ENCODE measurements around the gene CD80. TPM values are rescaled to one million over a fixed set of nuclear protein-coding genes. Genes with fewer than 3 reads are reported as not detected.

The CD80 gene
- polyA plus RNA-seq, 1 donor (not counting 4 experiments of a cell fraction or from before 2014, with no cell fraction given), result not detected

DNA sequence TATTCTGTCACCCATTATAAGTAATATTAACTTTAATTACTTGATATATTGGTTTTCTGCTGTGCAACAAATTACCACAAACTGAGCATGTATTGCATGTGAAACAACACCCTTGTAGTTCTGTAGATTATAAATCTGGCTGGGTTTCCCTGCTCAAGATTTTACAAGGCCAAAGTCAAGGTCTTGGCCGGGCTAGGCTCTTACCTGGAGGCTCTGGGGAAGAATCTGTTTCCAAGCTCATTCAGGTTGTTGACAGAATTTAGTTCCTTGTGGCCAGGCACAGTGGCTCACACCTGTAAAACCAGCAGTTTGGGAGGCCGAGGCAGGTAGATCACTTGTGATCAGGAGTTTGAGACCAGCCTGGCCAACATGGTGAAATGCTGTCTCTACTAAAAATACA is 44.8 kb downstream of the CD80 start:
- H3K36me3 ChIP-seq (ENCODE audit: control insufficient read depth in 2 of 2, extremely low read depth in 1 of 2, insufficient read depth in 2 of 2, low read length in 2 of 2), result peaks cover 14 to 21% of the 10 kb centered on the region in 2 experiments
- DNase-seq (ENCODE audit: low read depth, low spot score) (no peak), FAIRE-seq (no peak)
- no peaks in the 10 kb centered on the region for H3K27me3 ChIP-seq (ENCODE audit: control insufficient read depth, extremely low read depth, insufficient read depth, low read length)
- H3K79me2 ChIP-seq (ENCODE audit: control insufficient read depth, insufficient read depth, low read length), result no peaks in the 10 kb centered on the region
- dilution Hi-C loops (cut with MboI; ENCODE audit: extremely low pct_ligation_motif_present, low sequenced_read_pairs), result no loop called here
- H3K9ac ChIP-seq (ENCODE audit: control insufficient read depth, extremely low read depth, insufficient read depth, low read length), result no peak overlapping the region
- no peaks in the 10 kb centered on the region for H4K20me1 ChIP-seq (ENCODE audit: control insufficient read depth, extremely low read depth, insufficient read depth, low read length)
- H3K4me2 ChIP-seq (ENCODE audit: control insufficient read depth, extremely low read depth, insufficient read depth, low read depth, low read length), result no peak overlapping the region
- H3K4me3 ChIP-seq (ENCODE audit: control insufficient read depth in 2 of 3, extremely low read depth in 1 of 3, insufficient read depth in 2 of 3, low read depth in 1 of 3, low read length in 3 of 3), result no peak overlapping the region
- H3K9me1 ChIP-seq (ENCODE audit: control insufficient read depth, extremely low read depth, insufficient read depth, low read length), result no peaks in the 10 kb centered on the region
- H3K4me1 ChIP-seq (ENCODE audit: control insufficient read depth, extremely low read depth, insufficient read depth, low read length), result no peaks in the 10 kb centered on the region
- no peak overlapping the region for H3K27ac ChIP-seq (ENCODE audit: control insufficient read depth, insufficient read depth, low read length)
- no peak overlapping the region for H2AFZ ChIP-seq (ENCODE audit: control insufficient read depth, low read length)
- no peaks in the 10 kb centered on the region for H3K9me3 ChIP-seq (ENCODE audit: control insufficient read depth, low read depth, low read length)
- TF ChIP-seq, protein P1, sequence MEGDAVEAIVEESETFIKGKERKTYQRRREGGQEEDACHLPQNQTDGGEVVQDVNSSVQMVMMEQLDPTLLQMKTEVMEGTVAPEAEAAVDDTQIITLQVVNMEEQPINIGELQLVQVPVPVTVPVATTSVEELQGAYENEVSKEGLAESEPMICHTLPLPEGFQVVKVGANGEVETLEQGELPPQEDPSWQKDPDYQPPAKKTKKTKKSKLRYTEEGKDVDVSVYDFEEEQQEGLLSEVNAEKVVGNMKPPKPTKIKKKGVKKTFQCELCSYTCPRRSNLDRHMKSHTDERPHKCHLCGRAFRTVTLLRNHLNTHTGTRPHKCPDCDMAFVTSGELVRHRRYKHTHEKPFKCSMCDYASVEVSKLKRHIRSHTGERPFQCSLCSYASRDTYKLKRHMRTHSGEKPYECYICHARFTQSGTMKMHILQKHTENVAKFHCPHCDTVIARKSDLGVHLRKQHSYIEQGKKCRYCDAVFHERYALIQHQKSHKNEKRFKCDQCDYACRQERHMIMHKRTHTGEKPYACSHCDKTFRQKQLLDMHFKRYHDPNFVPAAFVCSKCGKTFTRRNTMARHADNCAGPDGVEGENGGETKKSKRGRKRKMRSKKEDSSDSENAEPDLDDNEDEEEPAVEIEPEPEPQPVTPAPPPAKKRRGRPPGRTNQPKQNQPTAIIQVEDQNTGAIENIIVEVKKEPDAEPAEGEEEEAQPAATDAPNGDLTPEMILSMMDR (optimal IDR thresholded peaks at IDR 0.05 in 1 of 3, IDR thresholded peaks at IDR 0.05 in 1 of 3, conservative IDR thresholded peaks at IDR 0.05 in 1 of 3; ENCODE audit: extremely low read depth in 1 of 3, insufficient read depth in 2 of 3, low read length in 3 of 3), result no peak
- TF ChIP-seq EZH2 (IDR thresholded peaks at IDR 0.05; ENCODE audit: low read length), result no peak

DNA sequence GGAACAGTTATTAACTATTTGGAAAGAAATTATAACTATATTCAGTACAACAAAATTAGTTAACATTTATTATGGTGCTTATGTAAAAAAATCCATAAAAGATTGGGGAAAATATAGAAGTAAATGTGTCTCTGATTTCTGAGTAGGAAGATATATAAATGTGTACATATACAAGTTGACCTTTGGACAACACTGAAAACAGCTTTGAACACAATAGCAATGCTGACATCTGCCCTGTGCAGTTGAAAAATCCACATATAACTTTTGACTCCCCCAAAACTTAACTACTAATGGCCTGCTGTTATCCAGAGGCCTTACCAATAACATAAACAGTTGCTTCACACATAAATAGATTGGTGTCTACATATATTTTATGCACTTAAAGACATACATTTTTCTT is 48.7 kb downstream of the CD80 start:
- no peak overlapping the region for H3K4me2 ChIP-seq (ENCODE audit: control insufficient read depth, extremely low read depth, insufficient read depth, low read depth, low read length)
- dilution Hi-C loops (cut with MboI; ENCODE audit: extremely low pct_ligation_motif_present, low sequenced_read_pairs), result no loop called here
- H3K9me1 ChIP-seq (ENCODE audit: control insufficient read depth, extremely low read depth, insufficient read depth, low read length), result no peaks in the 10 kb centered on the region
- no peak overlapping the region for H2AFZ ChIP-seq (ENCODE audit: control insufficient read depth, low read length)
- H3K79me2 ChIP-seq (ENCODE audit: control insufficient read depth, insufficient read depth, low read length), result peaks cover 2% of the 10 kb centered on the region
- no peaks in the 10 kb centered on the region for H3K4me1 ChIP-seq (ENCODE audit: control insufficient read depth, extremely low read depth, insufficient read depth, low read length)
- H3K36me3 ChIP-seq (ENCODE audit: control insufficient read depth in 2 of 2, extremely low read depth in 1 of 2, insufficient read depth in 2 of 2, low read length in 2 of 2), result peaks cover 9 to 21% of the 10 kb centered on the region in 2 experiments
- H3K9me3 ChIP-seq (ENCODE audit: control insufficient read depth, low read depth, low read length), result no peaks in the 10 kb centered on the region
- no peak for FAIRE-seq
- DNase-seq (ENCODE audit: low read depth, low spot score), result no peak
- H3K9ac ChIP-seq (ENCODE audit: control insufficient read depth, extremely low read depth, insufficient read depth, low read length), result no peak overlapping the region
- no peak overlapping the region for H3K4me3 ChIP-seq (ENCODE audit: control insufficient read depth in 2 of 3, extremely low read depth in 1 of 3, insufficient read depth in 2 of 3, low read depth in 1 of 3, low read length in 3 of 3)
- H3K27ac ChIP-seq (ENCODE audit: control insufficient read depth, insufficient read depth, low read length), result no peak overlapping the region
- no peaks in the 10 kb centered on the region for H4K20me1 ChIP-seq (ENCODE audit: control insufficient read depth, extremely low read depth, insufficient read depth, low read length)
- H3K27me3 ChIP-seq (ENCODE audit: control insufficient read depth, extremely low read depth, insufficient read depth, low read length), result no peaks in the 10 kb centered on the region
- no peak for TF ChIP-seq EZH2 (IDR thresholded peaks at IDR 0.05; ENCODE audit: low read length)
- TF ChIP-seq, protein P1 (optimal IDR thresholded peaks at IDR 0.05 in 1 of 3, IDR thresholded peaks at IDR 0.05 in 1 of 3, conservative IDR thresholded peaks at IDR 0.05 in 1 of 3; ENCODE audit: extremely low read depth in 1 of 3, insufficient read depth in 2 of 3, low read length in 3 of 3), result no peak
